H1 (cell line): Measurements from ENCODE around the gene LDLRAD3. TPM values are rescaled to one million over a fixed set of nuclear protein-coding genes. Genes with fewer than 3 reads are reported as not detected.

ENCODE experiments used
- CTCF ChIA-PET: fragments of 300-600 bp; sonication (Branson Sonifier 250); formaldehyde crosslinking; loops from one replicate; lab custom pipeline; 2021; ENCODE audit not compliant: partially characterized antibody; lab: Charles Lee
- POLR2A ChIA-PET: fragments of 300-600 bp; sonication (Branson Sonifier 250); formaldehyde crosslinking; loops from one replicate; lab custom pipeline; 2021; ENCODE audit warnings: inconsistent platforms; ENCODE audit not compliant: partially characterized antibody; lab: Charles Lee
- DNase-seq, 2 experiments: peaks; one replicate each; pipeline versions ENCODE4 v3.0.0 to v3.0.0-alpha.2; 2010 to 2022; ENCODE audit warnings: low spot score in 2 of 2, low read depth in 1 of 2, mixed read lengths in 1 of 2
- FAIRE-seq: peaks from 2 replicates; lab custom pipeline; 2011; peaks lifted over from hg19 to GRCh38; lab: Jason Lieb, UNC
- H2AFZ ChIP-seq: 2 replicates; pipeline ENCODE4 v1.8.1; 2012; ENCODE audit warnings: low read length, inconsistent platforms
- H2AK5ac ChIP-seq: 2 replicates; pipeline ENCODE4 v1.6.1; 2013; ENCODE audit warnings: low read depth, low read length
- H2BK120ac ChIP-seq: replicated peaks from 2 replicates; pipeline ENCODE3; 2013; ENCODE audit warnings: low read depth, low read length, inconsistent platforms
- H2BK12ac ChIP-seq: 2 replicates; pipeline ENCODE4 v1.6.1; 2013; ENCODE audit warnings: low read depth, low read length
- H2BK15ac ChIP-seq: 2 replicates; pipeline ENCODE4 v1.6.1; 2013; ENCODE audit warnings: low read length
- H2BK20ac ChIP-seq: 2 replicates; pipeline ENCODE4 v1.6.1; 2013; ENCODE audit warnings: low read length
- H2BK5ac ChIP-seq: 2 replicates; pipeline ENCODE4 v1.6.1; 2013; ENCODE audit warnings: low read depth, low read length
- H3K14ac ChIP-seq: 2 replicates; pipeline ENCODE4 v1.6.1; 2013; ENCODE audit warnings: inconsistent platforms; ENCODE audit not compliant: insufficient read length
- H3K18ac ChIP-seq: 2 replicates; pipeline ENCODE4 v1.6.1; 2013; ENCODE audit warnings: low read length; ENCODE audit errors: extremely low read depth
- H3K23ac ChIP-seq: 2 replicates; pipeline ENCODE4 v1.6.1; 2013; ENCODE audit warnings: inconsistent platforms; ENCODE audit not compliant: insufficient read length
- H3K23me2 ChIP-seq: 2 replicates; pipeline ENCODE4 v1.6.1; 2013; ENCODE audit warnings: low read depth, low read length
- H3K27ac ChIP-seq: 2 replicates; pipeline ENCODE4 v1.6.1; 2011; ENCODE audit warnings: low read depth, low read length, inconsistent platforms
- H3K27me3 ChIP-seq, 4 experiments: replicated peaks in 1 of 4; 1 replicate in 1 of 4; 2 replicates in 3 of 4; pipeline versions ENCODE4 v1.6.1 to v1.8.1; 2011 to 2013; ENCODE audit warnings: low read length in 3 of 4, mild to moderate bottlenecking in 3 of 4, inconsistent platforms in 2 of 4, mixed read lengths in 2 of 4, moderate library complexity in 1 of 4; ENCODE audit not compliant: control insufficient read depth in 3 of 4, insufficient read depth in 3 of 4; ENCODE audit errors: extremely low read depth in 1 of 4
- H3K36me3 ChIP-seq, 4 experiments: 2 replicates each; pipeline versions ENCODE4 v1.6.1 to v1.8.1; 2011 to 2013; ENCODE audit warnings: mild to moderate bottlenecking in 4 of 4, low read length in 3 of 4, moderate library complexity in 2 of 4, control low read depth in 1 of 4, inconsistent platforms in 1 of 4; ENCODE audit not compliant: insufficient read depth in 4 of 4, control insufficient read depth in 2 of 4
- H3K4ac ChIP-seq: replicated peaks from 2 replicates; pipeline ENCODE3; 2013; ENCODE audit warnings: low read length, low read depth, mixed read lengths, inconsistent platforms; ENCODE audit not compliant: insufficient read length
- H3K4me1 ChIP-seq, 4 experiments: replicated peaks in 1 of 4; 1 replicate in 1 of 4; 2 replicates in 3 of 4; pipeline versions ENCODE4 v1.6.1 to v1.8.1; 2011 to 2013; ENCODE audit warnings: low read length in 3 of 4, inconsistent platforms in 2 of 4, mixed read lengths in 1 of 4; ENCODE audit not compliant: insufficient read depth in 4 of 4, control insufficient read depth in 3 of 4
- H3K4me2 ChIP-seq, 2 experiments: 2 replicates each; pipeline versions ENCODE4 v1.6.1 to v1.8.1; 2011 to 2013; ENCODE audit warnings: low read depth in 2 of 2, low read length in 2 of 2, control low read depth in 1 of 2, inconsistent platforms in 1 of 2, mild to moderate bottlenecking in 1 of 2; ENCODE audit not compliant: insufficient read depth in 1 of 2
- H3K4me3 ChIP-seq, 4 experiments: fragments of 200-600, 300-600 bp in 1 of 4; sonication (generic), shearing (Covaris generic), sonication (Bioruptor Twin) in 1 of 4; 2 replicates each; pipeline versions ENCODE4 v1.5.1 to v1.8.1; 2011 to 2016; ENCODE audit warnings: low read length in 4 of 4, low read depth in 3 of 4, control low read depth in 2 of 4, inconsistent platforms in 2 of 4, mild to moderate bottlenecking in 2 of 4, mixed read lengths in 1 of 4, moderate library complexity in 1 of 4; ENCODE audit not compliant: insufficient read depth in 2 of 4; ENCODE audit errors: extremely low read depth in 1 of 4
- H3K56ac ChIP-seq: replicated peaks from 2 replicates; pipeline ENCODE3; 2013; ENCODE audit warnings: low read depth, mild to moderate bottlenecking, mixed read lengths, low read length, inconsistent platforms; ENCODE audit not compliant: insufficient read length
- H3K79me1 ChIP-seq: 2 replicates; pipeline ENCODE4 v1.6.1; 2013; ENCODE audit warnings: low read depth, low read length, control low read depth
- H3K79me2 ChIP-seq, 2 experiments: 2 replicates each; pipeline versions ENCODE4 v1.6.1 to v1.8.1; 2012 to 2013; ENCODE audit warnings: low read length in 2 of 2, mild to moderate bottlenecking in 2 of 2, inconsistent platforms in 1 of 2; ENCODE audit not compliant: insufficient read depth in 2 of 2, control insufficient read depth in 1 of 2
- H3K9ac ChIP-seq, 4 experiments: replicated peaks in 1 of 4; 1 replicate in 1 of 4; 2 replicates in 3 of 4; pipeline versions ENCODE4 v1.6.1 to v1.8.1; 2011 to 2013; ENCODE audit warnings: low read depth in 3 of 4, low read length in 3 of 4, control low read depth in 2 of 4, mild to moderate bottlenecking in 2 of 4, moderate library complexity in 2 of 4, inconsistent platforms in 1 of 4; ENCODE audit errors: extremely low read depth in 1 of 4
- H3K9me3 ChIP-seq, 2 experiments: 2 replicates each; pipeline versions ENCODE4 v1.6.1 to v1.8.1; 2012 to 2013; ENCODE audit warnings: mild to moderate bottlenecking in 2 of 2, moderate library complexity in 2 of 2, control low read depth in 1 of 2, inconsistent platforms in 1 of 2, low read depth in 1 of 2, low read length in 1 of 2, mixed read lengths in 1 of 2; ENCODE audit not compliant: insufficient read depth in 2 of 2
- H4K20me1 ChIP-seq, 2 experiments: replicated peaks in 1 of 2; 2 replicates each; pipeline versions ENCODE3 to v1.8.1; 2011 to 2013; ENCODE audit warnings: inconsistent platforms in 2 of 2, low read length in 2 of 2, mild to moderate bottlenecking in 1 of 2; ENCODE audit not compliant: insufficient read depth in 2 of 2, control insufficient read depth in 1 of 2
- H4K5ac ChIP-seq: 2 replicates; pipeline ENCODE4 v1.6.1; 2013; ENCODE audit warnings: low read length, low read depth, mixed read lengths, inconsistent platforms; ENCODE audit not compliant: insufficient read length
- H4K8ac ChIP-seq: 2 replicates; pipeline ENCODE4 v1.8.0; 2013; ENCODE audit warnings: mild to moderate bottlenecking, moderate library complexity, low read length, inconsistent platforms; ENCODE audit not compliant: insufficient read depth; ENCODE audit errors: extremely low read depth
- H4K91ac ChIP-seq: replicated peaks from 2 replicates; pipeline ENCODE3; 2013; ENCODE audit warnings: low read length, mixed read lengths, inconsistent platforms; ENCODE audit not compliant: insufficient read length
- CBX8 ChIP-seq: fragments of 300-800, 300-1000 bp; sonication (generic); IDR thresholded peaks from 2 replicates; pipeline ENCODE4 v1.7.1; 2016; ENCODE audit warnings: low read depth, low read length, borderline replicate concordance
- JUN ChIP-seq: IDR thresholded peaks from 2 replicates; pipeline ENCODE4 v1.6.1; 2011; ENCODE audit warnings: low read depth, mild to moderate bottlenecking, improper control_type of control experiment, low read length
- JUND ChIP-seq: IDR thresholded peaks from 2 replicates; pipeline ENCODE4 v1.6.1; 2011; ENCODE audit warnings: mild to moderate bottlenecking, improper control_type of control experiment, low read length
- SP1 ChIP-seq: IDR thresholded peaks from 2 replicates; pipeline ENCODE4 v1.6.1; 2011; ENCODE audit warnings: low read depth, low read length
- TBP ChIP-seq: IDR thresholded peaks from 2 replicates; pipeline ENCODE4 v1.6.1; 2011; ENCODE audit warnings: low read depth, low read length, improper control_type of control experiment
- YY1 ChIP-seq: IDR thresholded peaks from 2 replicates; pipeline ENCODE4 v1.6.1; 2011; ENCODE audit warnings: low read depth, mild to moderate bottlenecking, low read length
- WGBS, 2 experiments: shearing (Covaris generic) in 1 of 2; methylation state at CpG; one replicate each; pipeline versions ENCODE4 v1.1.6 to v1.1.7; 2013 to 2015; ENCODE audit warnings: low lambda C conversion rate in 2 of 2, mixed read lengths in 2 of 2, inconsistent platforms in 1 of 2, low coverage in 1 of 2, missing lambda C conversion rate in 1 of 2; ENCODE audit not compliant: insufficient replicate concordance in 2 of 2, insufficient coverage in 1 of 2, insufficient read length in 1 of 2; ENCODE audit errors: extremely low coverage in 1 of 2, missing lambda C conversion rate in 1 of 2; 5-methylcytosine and 5-hydroxymethylcytosine counted together
- polyA plus RNA-seq, 7 experiments: library from polyadenylated mRNA; depleted of rRNA in 3 of 7; stranded (reverse) in 5 of 7; unstranded in 2 of 7; fragments of >200 nt in 5 of 7; fragments of 200-250 nt in 2 of 7; gene quantifications; 1 replicate in 5 of 7; 2 replicates in 1 of 7; 4 replicates in 1 of 7; pipeline versions ENCODE4 v1.2.1 to v1.2.3, GENCODE V29; 2011 to 2013; ENCODE audit warnings: missing spikeins in 2 of 7, mixed read lengths in 2 of 7
- total RNA-seq: library from RNA; stranded (reverse); fragmentation: NEBNext Ultra II Directional; extraction: Animal tissue kit (Norgen Biotek cat#: 25700); gene quantifications from 2 replicates; pipeline ENCODE4 v1.2.1, GENCODE V29; 2021
- TF ChIP-seq, protein P1 (sequence below): IDR thresholded peaks from 2 replicates; pipeline ENCODE4 v1.6.1; 2011; ENCODE audit warnings: low read length, improper control_type of control experiment

Gene LDLRAD3
- total and polyA plus RNA-seq, 2 of the 8 experiments (the other 6 are each of a cell fraction or from before 2014, with no cell fraction given): 18.6 to 22.8 TPM

DNA sequence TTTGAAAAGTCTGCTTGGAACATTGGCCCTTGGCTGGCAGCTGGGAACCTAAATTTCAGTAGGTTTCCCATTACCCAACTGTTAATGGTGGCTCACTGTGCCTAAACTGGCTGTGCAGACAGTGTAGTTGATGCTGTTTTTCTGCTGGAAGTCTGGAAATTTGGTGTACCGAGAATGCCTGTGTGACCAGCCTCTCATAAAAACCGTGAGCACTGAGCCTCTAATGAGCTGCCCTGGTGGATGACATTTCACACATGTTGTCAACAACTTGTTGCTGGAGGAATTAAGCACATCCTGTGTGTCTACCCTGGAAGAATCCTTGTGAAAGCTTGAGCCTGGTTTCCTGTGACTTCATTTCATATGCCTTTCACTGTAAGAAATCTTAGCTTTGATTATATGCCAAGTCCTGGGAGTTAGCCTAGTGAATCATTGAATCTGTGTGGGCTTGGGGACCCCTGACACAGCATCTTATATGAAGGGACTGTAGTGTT is 131.1 kb downstream of the LDLRAD3 start:
- no peak overlapping the region; the same call in 1 of the 2 replicates for H2BK12ac ChIP-seq
- ChIA-PET CTCF (interaction anchor here (0.7 to 3.5 kb wide), 7 partner anchors 10 to 358 kb away, joined by 3 to 24 read pairs (median 3); no protein-coding TSS in a partner anchor), POLR2A (interaction anchor here (1.4 kb wide), 1 partner anchor 35 kb away, joined by 4 read pairs; no protein-coding TSS in a partner anchor)
- TF ChIP-seq, protein P1, sequence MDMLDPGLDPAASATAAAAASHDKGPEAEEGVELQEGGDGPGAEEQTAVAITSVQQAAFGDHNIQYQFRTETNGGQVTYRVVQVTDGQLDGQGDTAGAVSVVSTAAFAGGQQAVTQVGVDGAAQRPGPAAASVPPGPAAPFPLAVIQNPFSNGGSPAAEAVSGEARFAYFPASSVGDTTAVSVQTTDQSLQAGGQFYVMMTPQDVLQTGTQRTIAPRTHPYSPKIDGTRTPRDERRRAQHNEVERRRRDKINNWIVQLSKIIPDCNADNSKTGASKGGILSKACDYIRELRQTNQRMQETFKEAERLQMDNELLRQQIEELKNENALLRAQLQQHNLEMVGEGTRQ: no peak
- TF ChIP-seq JUND (no peak), CBX8 (no peak), YY1 (no peak), JUN (no peak), TBP (no peak), SP1 (no peak)
- H3K27me3 ChIP-seq: no peaks in the 10 kb centered on the region
- no peak overlapping the region for H3K18ac ChIP-seq
- no peak overlapping the region for H3K4me3 ChIP-seq
- H4K8ac ChIP-seq: no peak overlapping the region
- peaks cover 0 to 5% of the 10 kb centered on the region in 2 experiments; a peak in 3 of 4 replicates for H3K9me3 ChIP-seq
- peaks cover 0 to 26% of the 10 kb centered on the region in 2 experiments; a peak in 1 of 4 replicates for H3K79me2 ChIP-seq
- no peak overlapping the region for H3K9ac ChIP-seq
- H4K91ac ChIP-seq: no peak overlapping the region
- no peak overlapping the region for H3K56ac ChIP-seq
- WGBS, 2 experiments: 94% methylated on average over 2 of the region's 2 CpGs; no CpG with 5 or more reads in 1 of the 2 experiments
- no peak overlapping the region for H3K4ac ChIP-seq
- no peak overlapping the region; the same call in 1 of the 2 replicates for H2BK15ac ChIP-seq
- no peak overlapping the region for H3K27ac ChIP-seq
- H2AK5ac ChIP-seq: no peak overlapping the region
- H3K14ac ChIP-seq: no peak overlapping the region
- H3K36me3 ChIP-seq: no peaks in the 10 kb centered on the region
- peaks cover 8 to 30% (median 26%) of the 10 kb centered on the region in 4 experiments for H3K4me1 ChIP-seq
- H3K4me2 ChIP-seq: no peak overlapping the region
- H4K5ac ChIP-seq: no peak overlapping the region
- no peak overlapping the region for H2AFZ ChIP-seq
- H2BK5ac ChIP-seq: no peak overlapping the region
- H3K23ac ChIP-seq: no peak overlapping the region
- FAIRE-seq: no peak
- no peak overlapping the region for H2BK120ac ChIP-seq
- no peak for DNase-seq
- H3K79me1 ChIP-seq: peaks cover 6% of the 10 kb centered on the region
- no peak overlapping the region for H2BK20ac ChIP-seq
- H3K23me2 ChIP-seq: no peaks in the 10 kb centered on the region; the same call in 1 of the 2 replicates
- H4K20me1 ChIP-seq: no peaks in the 10 kb centered on the region
